Measurements from ENCODE around the gene MUCL3.

GRCh38 chr6:30998785-30999184 lies 58.0 kb downstream of the MUCL3 start:
- TF ChIP-seq CTCF (conservative IDR thresholded peaks at IDR 0.05 in 1 of 2, IDR thresholded peaks at IDR 0.05 in 1 of 2; ENCODE audit: low read depth in 1 of 2, low read length in 2 of 2) = no peak
- no peak for TF ChIP-seq EZH2 (IDR thresholded peaks at IDR 0.05; ENCODE audit: low read length, missing control alignments)
